Mammary epithelial cell (primary cell): ENCODE measurements around the gene FOXD1.

ENCODE experiments used
- EZH2 ChIP-seq: IDR thresholded peaks from 2 replicates; pipeline ENCODE4 v1.6.1; 2012; ENCODE audit warnings: low read length, inconsistent platforms, borderline replicate concordance
- TF ChIP-seq, protein P1 (sequence below), 2 donors: IDR thresholded peaks in 1 of 2; conservative IDR thresholded peaks in 1 of 2; 2 replicates each; pipeline ENCODE4 v1.5.1; 2011 to 2012; ENCODE audit warnings: inconsistent platforms in 2 of 2, low read length in 2 of 2, mild to moderate bottlenecking in 2 of 2, control low read depth in 1 of 2, low read depth in 1 of 2; ENCODE audit not compliant: insufficient read depth in 1 of 2; ENCODE audit errors: extremely low read depth in 1 of 2

DNA sequence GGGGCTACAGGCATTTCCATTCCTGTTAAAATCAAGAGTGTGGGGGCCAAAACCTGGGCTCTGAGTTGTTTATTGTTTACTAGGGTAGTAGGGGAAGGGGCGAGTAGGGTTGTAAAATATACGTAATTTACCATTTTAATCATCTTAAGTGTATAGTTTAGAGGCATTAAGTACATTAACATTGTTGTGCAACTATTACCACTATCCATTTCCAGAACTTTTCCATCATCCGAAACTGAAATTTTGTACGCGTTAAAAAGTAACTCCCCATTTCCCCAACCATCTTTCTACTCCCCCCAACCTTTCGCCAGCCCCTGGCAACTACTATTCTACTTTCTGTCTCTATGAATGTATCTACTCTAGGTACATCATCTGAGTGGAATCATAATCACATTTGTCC, 3.6 kb upstream of the FOXD1 start:
- no peak for TF ChIP-seq EZH2
- TF ChIP-seq, protein P1, sequence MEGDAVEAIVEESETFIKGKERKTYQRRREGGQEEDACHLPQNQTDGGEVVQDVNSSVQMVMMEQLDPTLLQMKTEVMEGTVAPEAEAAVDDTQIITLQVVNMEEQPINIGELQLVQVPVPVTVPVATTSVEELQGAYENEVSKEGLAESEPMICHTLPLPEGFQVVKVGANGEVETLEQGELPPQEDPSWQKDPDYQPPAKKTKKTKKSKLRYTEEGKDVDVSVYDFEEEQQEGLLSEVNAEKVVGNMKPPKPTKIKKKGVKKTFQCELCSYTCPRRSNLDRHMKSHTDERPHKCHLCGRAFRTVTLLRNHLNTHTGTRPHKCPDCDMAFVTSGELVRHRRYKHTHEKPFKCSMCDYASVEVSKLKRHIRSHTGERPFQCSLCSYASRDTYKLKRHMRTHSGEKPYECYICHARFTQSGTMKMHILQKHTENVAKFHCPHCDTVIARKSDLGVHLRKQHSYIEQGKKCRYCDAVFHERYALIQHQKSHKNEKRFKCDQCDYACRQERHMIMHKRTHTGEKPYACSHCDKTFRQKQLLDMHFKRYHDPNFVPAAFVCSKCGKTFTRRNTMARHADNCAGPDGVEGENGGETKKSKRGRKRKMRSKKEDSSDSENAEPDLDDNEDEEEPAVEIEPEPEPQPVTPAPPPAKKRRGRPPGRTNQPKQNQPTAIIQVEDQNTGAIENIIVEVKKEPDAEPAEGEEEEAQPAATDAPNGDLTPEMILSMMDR (conservative IDR thresholded peaks at IDR 0.05 in 1 of 2, IDR thresholded peaks at IDR 0.05 in 1 of 2; ENCODE audit: extremely low read depth in 1 of 2, insufficient read depth in 1 of 2, low read depth in 1 of 2, low read length in 2 of 2) = no peak
